Retinal pigment epithelial cell (primary cell): Measurements from ENCODE around the gene CTNNBL1.
A peak's percentile ranks its signal among the peaks of the same experiment; 100 is the strongest.

ENCODE experiments used
- DNase-seq: peaks from one replicate; pipeline ENCODE4 v3.0.0-alpha.2; 2010; ENCODE audit warnings: low read depth
- H3K4me3 ChIP-seq: 2 replicates; pipeline ENCODE4 v1.5.1; 2011; ENCODE audit warnings: mild to moderate bottlenecking, low read length, control low read depth, moderate library complexity
- CTCF ChIP-seq: conservative IDR thresholded peaks from 2 replicates; pipeline ENCODE4 v1.5.1; 2011; ENCODE audit warnings: low read depth, low read length, control low read depth, inconsistent platforms

Gene CTNNBL1

GRCh38 chr20:37725165-37725564, 31.3 kb downstream of the CTNNBL1 start:
- no peak for DNase-seq
- H3K4me3 ChIP-seq, result no peak overlapping the region
- TF ChIP-seq CTCF, result no peak

GRCh38 chr20:37725855-37726254, 32.0 kb downstream of the CTNNBL1 start:
- TF ChIP-seq CTCF, result no peak
- DNase-seq, result no peak
- no peak overlapping the region for H3K4me3 ChIP-seq

- H3K4me3 ChIP-seq, result no peak overlapping the region
- DNase-seq, result no peak
- no peak for TF ChIP-seq CTCF
Measured at GRCh38 chr20:37726321-37726720, 32.5 kb downstream of the CTNNBL1 start.

- H3K4me3 ChIP-seq, result no peak overlapping the region
- TF ChIP-seq CTCF, result no peak
- DNase-seq, result peak; percentile 81
Measured at GRCh38 chr20:37726971-37727956, 33.4 kb downstream of the CTNNBL1 start.

GRCh38 chr20:37727957-37728634, 34.3 kb downstream of the CTNNBL1 start:
- no peak for DNase-seq
- H3K4me3 ChIP-seq, result no peak overlapping the region
- TF ChIP-seq CTCF, result no peak

- H3K4me3 ChIP-seq, result no peak overlapping the region
- TF ChIP-seq CTCF, result no peak
- no peak for DNase-seq
Measured at GRCh38 chr20:37728635-37728983, 34.8 kb downstream of the CTNNBL1 start.
